Astrocyte of the cerebellum (primary cell): Measurements from ENCODE around the gene GOLGA6L7.
"Not testable (repeated sequence)": the region's sequence is repeated elsewhere in the genome, so short reads cannot be mapped to it uniquely, and the experiment has no call there.

Experiments used
- DNase-seq: peaks from one replicate; pipeline ENCODE4 v3.0.0-alpha.2; 2011; ENCODE audit warnings: low read depth
- H3K4me3 ChIP-seq: 2 replicates; pipeline ENCODE4 v1.5.1; 2011; ENCODE audit warnings: mild to moderate bottlenecking, low read depth, low read length, moderate library complexity
- CTCF ChIP-seq: IDR thresholded peaks from 2 replicates; pipeline ENCODE4 v1.5.1; 2012; ENCODE audit warnings: low read length, low read depth, moderate library complexity, mild to moderate bottlenecking; ENCODE audit errors: missing control alignments
- in situ Hi-C: cut with HindIII; loops from 2 replicates; pipeline ENCODE4 v1.10.0; 2017; ENCODE audit warnings: low sequenced_read_pairs

The GOLGA6L7 gene

GRCh38 chr15:28848521-28848920, at the start of gene GOLGA6L7:
Gene GOLGA6L7 (minus strand): TSS chr15:28848644. CDS start chr15:28848549, 95 bp downstream.
- H3K4me3 ChIP-seq, DNase-seq, in situ Hi-C loops: not testable (repeated sequence)

- in situ Hi-C loops, result no loop called here
- TF ChIP-seq CTCF, result no peak
- H3K4me3 ChIP-seq, result no peak overlapping the region
- no peak for DNase-seq
Measured at GRCh38 chr15:28897861-28898585, 49.6 kb upstream of the GOLGA6L7 start.

- no peak overlapping the region for H3K4me3 ChIP-seq
- DNase-seq, result peak; percentile 57
- TF ChIP-seq CTCF, result no peak
- in situ Hi-C loops, result no loop called here
Measured at GRCh38 chr15:28896951-28897350, 48.5 kb upstream of the GOLGA6L7 start.

- DNase-seq, result no peak
- H3K4me3 ChIP-seq, result no peak overlapping the region
- no peak for TF ChIP-seq CTCF
- in situ Hi-C loops, result no loop called here
Measured at GRCh38 chr15:28895566-28895965, 47.1 kb upstream of the GOLGA6L7 start.

GRCh38 chr15:28895146-28895545, 46.7 kb upstream of the GOLGA6L7 start:
- in situ Hi-C loops, result no loop called here
- TF ChIP-seq CTCF, result no peak
- DNase-seq, result no peak
- no peak overlapping the region for H3K4me3 ChIP-seq

GRCh38 chr15:28894631-28895030, 46.2 kb upstream of the GOLGA6L7 start:
- in situ Hi-C loops, result no loop called here
- no peak for DNase-seq
- no peak overlapping the region for H3K4me3 ChIP-seq
- no peak for TF ChIP-seq CTCF

GRCh38 chr15:28892789-28893610, 44.6 kb upstream of the GOLGA6L7 start:
- in situ Hi-C loops, result no loop called here
- TF ChIP-seq CTCF, result no peak
- peak; percentile 69 for DNase-seq
- H3K4me3 ChIP-seq, result no peak overlapping the region
